K562 (cell line): ENCODE measurements around the gene USP49. TPM values are rescaled to one million over a fixed set of nuclear protein-coding genes. Genes with fewer than 3 reads are reported as not detected.

Experiments used
- ATAC-seq: fragments of 200-7000 bp; cut with Tn5 transposase; 3 replicates; pipeline ENCODE4 v1.9.1; 2020; ENCODE audit warnings: moderate library complexity
- BruUV-seq: library from RNA; stranded (reverse); fragments of 400-500 nt; replicated peaks from 2 replicates; lab custom pipeline; 2021; lab: Mats Ljungman, UMichigan
- CTCF ChIA-PET: fragments of 300-600 bp; formaldehyde crosslinking; extraction: SDS; loops from one replicate; lab custom pipeline; 2021; ENCODE audit warnings: low intra/inter-chr PET ratio; lab: Yijun Ruan, JAX
- POLR2A ChIA-PET: fragments of 300-600, 350-650 bp; sonication (Branson Sonifier 250); formaldehyde crosslinking; extraction: SDS; loops from one replicate; lab custom pipeline; 2021; ENCODE audit warnings: antibody characterized with exemption, inconsistent platforms; lab: Yijun Ruan, JAX
- DNase-seq, 4 experiments: peaks; one replicate each; pipeline versions ENCODE4 v3.0.0 to v3.0.0-alpha.2; 2011 to 2018; ENCODE audit warnings: low spot score in 3 of 4, mixed read lengths in 3 of 4; ENCODE audit errors: extremely low read depth in 1 of 4
- FAIRE-seq: peaks from 2 replicates; lab custom pipeline; 2011; peaks lifted over from hg19 to GRCh38; lab: Jason Lieb, UNC
- H2AFZ ChIP-seq: 2 replicates; pipeline ENCODE4 v1.6.0; 2011; ENCODE audit warnings: low read depth, low read length, control low read depth, inconsistent platforms
- H3K27ac ChIP-seq: fragments of 200-600 bp; 3 replicates; pipeline ENCODE4 v1.8.0; 2011; ENCODE audit warnings: low read depth, mild to moderate bottlenecking, control low read depth, inconsistent platforms, low read length, moderate library complexity, mixed read lengths; ENCODE audit errors: extremely low read depth
- H3K27me3 ChIP-seq, 2 experiments: fragments of 300-600 bp in 1 of 2; 2 replicates in 1 of 2; 3 replicates in 1 of 2; pipeline versions ENCODE4 v1.6.0 to v1.8.0; 2011; ENCODE audit warnings: inconsistent platforms in 2 of 2, low read length in 2 of 2, mild to moderate bottlenecking in 1 of 2, mixed read lengths in 1 of 2, moderate library complexity in 1 of 2; ENCODE audit not compliant: control insufficient read depth in 2 of 2, insufficient read depth in 2 of 2
- H3K36me3 ChIP-seq: fragments of 300-600 bp; 3 replicates; pipeline ENCODE4 v1.8.0; 2011; ENCODE audit warnings: mild to moderate bottlenecking, low read length, inconsistent platforms; ENCODE audit not compliant: control insufficient read depth, insufficient read depth
- H3K4me1 ChIP-seq, 2 experiments: fragments of 200-600 bp in 1 of 2; replicated peaks in 1 of 2; 2 replicates in 1 of 2; 3 replicates in 1 of 2; pipeline versions ENCODE4 v1.5.1 to v1.8.0; 2011; ENCODE audit warnings: inconsistent platforms in 2 of 2, low read length in 2 of 2, mild to moderate bottlenecking in 1 of 2, mixed read lengths in 1 of 2, moderate library complexity in 1 of 2; ENCODE audit not compliant: control insufficient read depth in 2 of 2, insufficient read depth in 2 of 2
- H3K4me2 ChIP-seq: 2 replicates; pipeline ENCODE4 v1.6.1; 2011; ENCODE audit warnings: low read length, control low read depth, inconsistent platforms, mixed read lengths; ENCODE audit not compliant: insufficient read depth
- H3K4me3 ChIP-seq: fragments of 200-600 bp; sonication (generic), shearing (Covaris generic); 2 replicates; pipeline ENCODE4 v1.5.1; 2016; ENCODE audit warnings: control low read depth, inconsistent platforms
- H3K79me2 ChIP-seq: fragments of 200-600 bp; 3 replicates; pipeline ENCODE4 v1.8.0; 2011; ENCODE audit warnings: low read length, inconsistent platforms; ENCODE audit not compliant: control insufficient read depth, insufficient read depth
- H3K9ac ChIP-seq, 2 experiments: 2 replicates each; pipeline versions ENCODE4 v1.6.0 to v1.6.1; 2011; ENCODE audit warnings: low read depth in 2 of 2, low read length in 2 of 2, control low read depth in 1 of 2, inconsistent platforms in 1 of 2, mild to moderate bottlenecking in 1 of 2, mixed read lengths in 1 of 2; ENCODE audit not compliant: insufficient read depth in 1 of 2
- H3K9me1 ChIP-seq: one replicate; pipeline ENCODE4 v1.6.0; 2011; ENCODE audit warnings: inconsistent platforms, mild to moderate bottlenecking, low read length, moderate library complexity; ENCODE audit not compliant: control insufficient read depth, insufficient read depth
- H3K9me3 ChIP-seq: replicated peaks from 2 replicates; pipeline ENCODE4 v1.5.1; 2011; ENCODE audit warnings: low read depth, low read length, inconsistent platforms; ENCODE audit not compliant: control insufficient read depth, insufficient read depth
- H4K20me1 ChIP-seq: replicated peaks from 2 replicates; pipeline ENCODE4 v1.6.1; 2011; ENCODE audit warnings: low read length, inconsistent platforms, mixed read lengths; ENCODE audit not compliant: control insufficient read depth, insufficient read depth
- KDM2B ChIP-seq: fragments of 250-450 bp; sonication (Bioruptor Pico); IDR thresholded peaks from 2 replicates; pipeline ENCODE4 v1.8.0; 2021; ENCODE audit warnings: mild to moderate bottlenecking, moderate library complexity
- MECOM ChIP-seq: fragments of 250-450 bp; sonication (Bioruptor Pico); IDR thresholded peaks from 2 replicates; pipeline ENCODE4 v1.8.0; 2022; ENCODE audit warnings: inconsistent platforms
- NCOA6 ChIP-seq: fragments of 450-650 bp; IDR thresholded peaks from 2 replicates; pipeline ENCODE4 v1.6.1; 2017; ENCODE audit warnings: mild to moderate bottlenecking
- SMARCC2 ChIP-seq: fragments of 450-650 bp; IDR thresholded peaks from 2 replicates; pipeline ENCODE4 v1.6.1; 2017; ENCODE audit warnings: antibody characterized with exemption, moderate library complexity, mild to moderate bottlenecking, low read depth
- ZFP1 ChIP-seq: fragments of 450-650 bp; formaldehyde crosslinking; IDR thresholded peaks from 2 replicates; pipeline ENCODE4 v1.4.0; 2020; ENCODE audit warnings: mild to moderate bottlenecking, mixed read lengths
- ZKSCAN8 ChIP-seq: fragments of 200-800 bp; sonication (Bioruptor generic); IDR thresholded peaks from 2 replicates; pipeline ENCODE4 v1.6.1; 2016; ENCODE audit warnings: missing genetic modification characterization, missing compliant biosample characterization
- ZNF253 ChIP-seq: fragments of 250-450 bp; sonication (Bioruptor Pico); conservative IDR thresholded peaks from 2 replicates; pipeline ENCODE4 v1.6.1; 2021; ENCODE audit warnings: mild to moderate bottlenecking
- ZNF324 ChIP-seq: fragments of 250-450 bp; sonication (Bioruptor Pico); IDR thresholded peaks from 2 replicates; pipeline ENCODE4 v1.4.0; 2020; ENCODE audit warnings: mild to moderate bottlenecking
- WGBS: fragments of 100-300 bp; shearing (Covaris generic); methylation state at CpG from one replicate; pipeline ENCODE4 v1.1.6; 2016; ENCODE audit warnings: low coverage, mixed read lengths; ENCODE audit not compliant: insufficient coverage; ENCODE audit errors: missing lambda C conversion rate; 5-methylcytosine and 5-hydroxymethylcytosine counted together
- in situ Hi-C: fragments of 300-500 bp; cut with MboI; formaldehyde crosslinking; loops from 4 replicates; pipeline ENCODE4 v1.15.0; 2018; ENCODE audit warnings: inconsistent platforms, mixed read lengths
- intact Hi-C: fragments of 100-400 bp; cut with micrococcal nuclease; formaldehyde crosslinking; loops from 2 replicates; pipeline ENCODE4 v1.14.2; 2022
- polyA plus RNA-seq, 8 experiments: library from polyadenylated mRNA; depleted of rRNA in 4 of 8; stranded (reverse) in 5 of 8; unstranded in 3 of 8; fragments of >200 nt; fragmentation: Nextera tagmentation in 2 of 8; fragmentation: Illumina TruSeq in 1 of 8; extraction: Ambion mirVana in 2 of 8; extraction: Trizol in 1 of 8; gene quantifications; 2 replicates each; pipeline versions ENCODE4 v1.2.1 to v1.2.3, GENCODE V29; 2011 to 2014; ENCODE audit warnings: inconsistent platforms in 1 of 8, missing spikeins in 1 of 8
- total RNA-seq, 7 experiments: library from RNA; depleted of rRNA in 6 of 7; stranded (reverse); fragments of >200 nt in 6 of 7; fragmentation: Illumina TruSeq in 2 of 7; extraction: Trizol in 2 of 7; gene quantifications; 2 replicates each; pipeline versions ENCODE4 v1.2.1 to v1.2.3, GENCODE V29; 2011 to 2021; ENCODE audit warnings: low replicate concordance in 1 of 7
- TF ChIP-seq, protein P1 (sequence below): sonication (generic); formaldehyde crosslinking; IDR thresholded peaks from 2 replicates; pipeline ENCODE4 v1.8.0; 2023; ENCODE audit warnings: missing genetic modification reagents, mild to moderate bottlenecking, borderline replicate concordance
- TF ChIP-seq, protein P2 (sequence below): fragments of 250-450 bp; sonication (Bioruptor Pico); IDR thresholded peaks from 2 replicates; pipeline ENCODE4 v1.4.0; 2020; ENCODE audit warnings: mild to moderate bottlenecking, moderate library complexity, borderline replicate concordance
- TF ChIP-seq, protein P3 (sequence below): IDR thresholded peaks from 2 replicates; pipeline ENCODE4 v1.6.1; 2011; ENCODE audit not compliant: insufficient read length; ENCODE audit errors: extremely low read depth

USP49 gene
- total and polyA plus RNA-seq, 9 of the 15 experiments (the other 6 are each of a cell fraction or from before 2014, with no cell fraction given): 1.0 to 9.9 (median 6.5) TPM

DNA sequence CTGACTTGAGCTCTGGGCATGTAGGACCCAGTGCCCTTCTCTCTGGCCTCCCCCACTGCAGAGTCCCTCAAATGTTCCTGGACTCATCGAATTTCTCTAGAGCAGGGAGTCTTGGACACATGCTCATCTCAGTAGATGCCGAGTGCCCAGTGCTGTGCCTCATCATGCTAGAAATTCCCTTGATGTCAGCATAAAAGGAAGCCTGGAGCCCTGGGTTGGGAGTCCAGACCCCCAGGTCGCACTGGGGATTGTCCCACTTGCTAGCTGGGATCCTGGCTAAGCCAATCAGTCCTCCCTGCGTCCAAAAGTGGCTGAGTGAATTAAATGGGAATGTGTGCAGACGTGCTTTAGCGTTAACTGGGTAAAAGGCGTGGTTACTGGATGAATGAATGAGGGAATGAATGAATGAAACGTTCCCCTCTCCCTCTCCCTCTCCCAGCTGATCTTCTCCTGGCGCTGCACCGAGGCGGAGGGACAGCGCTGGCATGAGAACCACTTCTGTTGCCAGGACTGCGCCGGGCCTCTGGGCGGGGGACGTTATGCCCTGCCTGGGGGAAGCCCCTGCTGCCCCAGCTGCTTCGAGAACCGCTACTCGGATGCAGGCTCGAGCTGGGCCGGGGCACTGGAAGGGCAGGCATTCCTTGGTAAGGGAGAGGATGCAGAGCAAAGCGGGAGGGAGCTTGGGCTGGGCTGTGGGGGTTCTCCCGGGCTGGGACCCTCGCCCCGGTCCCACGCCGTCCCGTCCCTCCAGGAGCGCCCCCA is 109.3 kb downstream of the USP49 start:
- no TSS peak for BruUV-seq
- H4K20me1 ChIP-seq: peaks cover 5% of the 10 kb centered on the region; the same call in 1 of the 2 replicates
- intact Hi-C loops: loop anchor here (2.0 to 5.0 kb wide), 2 partner anchors 61 to 151 kb away; no protein-coding TSS in a partner anchor
- POLR2A ChIA-PET: interaction anchor here (0.6 to 7.1 kb wide), 18 partner anchors 14 to 1094 kb away, joined by 3 to 37 read pairs (median 4); partner anchors contain the start of genes BYSL, MED20, RPL7L1 and TAF8
- H3K9me3 ChIP-seq: no peaks in the 10 kb centered on the region
- peak overlapping the region; percentile 82 for H3K4me2 ChIP-seq
- peak overlapping the region; percentile 30 to 96; a peak in 3 of 4 replicates for H3K9ac ChIP-seq
- H3K27me3 ChIP-seq: no peaks in the 10 kb centered on the region
- peaks cover 37 to 39% of the 10 kb centered on the region in 2 experiments for H3K4me1 ChIP-seq
- no peaks in the 10 kb centered on the region for H3K9me1 ChIP-seq
- H3K27ac ChIP-seq: no peak overlapping the region; the same call in 2 of the 3 replicates
- no peak for DNase-seq
- peaks cover 48% of the 10 kb centered on the region for H3K79me2 ChIP-seq
- CTCF ChIA-PET: interaction anchor here (0.6 to 3.0 kb wide), 6 partner anchors 51 to 444 kb away, joined by 3 to 17 read pairs (median 4); partner anchors contain the start of genes MED20 and TFEB
- H2AFZ ChIP-seq: 0 out of 2 replicates have a peak overlapping the region, but pooled peaks have one; percentile 20
- no peak for FAIRE-seq
- peak overlapping the region; percentile 87 for H3K4me3 ChIP-seq
- 28% methylated on average over 24 of the region's 29 CpGs for WGBS
- H3K36me3 ChIP-seq: peaks cover 23% of the 10 kb centered on the region
- in situ Hi-C loops: loop anchor here (5.0 to 10.0 kb wide), 3 partner anchors 121 to 439 kb away; no protein-coding TSS in a partner anchor
- ATAC-seq: peak; percentile 1
- TF ChIP-seq NCOA6: no peak
- TF ChIP-seq, protein P1, sequence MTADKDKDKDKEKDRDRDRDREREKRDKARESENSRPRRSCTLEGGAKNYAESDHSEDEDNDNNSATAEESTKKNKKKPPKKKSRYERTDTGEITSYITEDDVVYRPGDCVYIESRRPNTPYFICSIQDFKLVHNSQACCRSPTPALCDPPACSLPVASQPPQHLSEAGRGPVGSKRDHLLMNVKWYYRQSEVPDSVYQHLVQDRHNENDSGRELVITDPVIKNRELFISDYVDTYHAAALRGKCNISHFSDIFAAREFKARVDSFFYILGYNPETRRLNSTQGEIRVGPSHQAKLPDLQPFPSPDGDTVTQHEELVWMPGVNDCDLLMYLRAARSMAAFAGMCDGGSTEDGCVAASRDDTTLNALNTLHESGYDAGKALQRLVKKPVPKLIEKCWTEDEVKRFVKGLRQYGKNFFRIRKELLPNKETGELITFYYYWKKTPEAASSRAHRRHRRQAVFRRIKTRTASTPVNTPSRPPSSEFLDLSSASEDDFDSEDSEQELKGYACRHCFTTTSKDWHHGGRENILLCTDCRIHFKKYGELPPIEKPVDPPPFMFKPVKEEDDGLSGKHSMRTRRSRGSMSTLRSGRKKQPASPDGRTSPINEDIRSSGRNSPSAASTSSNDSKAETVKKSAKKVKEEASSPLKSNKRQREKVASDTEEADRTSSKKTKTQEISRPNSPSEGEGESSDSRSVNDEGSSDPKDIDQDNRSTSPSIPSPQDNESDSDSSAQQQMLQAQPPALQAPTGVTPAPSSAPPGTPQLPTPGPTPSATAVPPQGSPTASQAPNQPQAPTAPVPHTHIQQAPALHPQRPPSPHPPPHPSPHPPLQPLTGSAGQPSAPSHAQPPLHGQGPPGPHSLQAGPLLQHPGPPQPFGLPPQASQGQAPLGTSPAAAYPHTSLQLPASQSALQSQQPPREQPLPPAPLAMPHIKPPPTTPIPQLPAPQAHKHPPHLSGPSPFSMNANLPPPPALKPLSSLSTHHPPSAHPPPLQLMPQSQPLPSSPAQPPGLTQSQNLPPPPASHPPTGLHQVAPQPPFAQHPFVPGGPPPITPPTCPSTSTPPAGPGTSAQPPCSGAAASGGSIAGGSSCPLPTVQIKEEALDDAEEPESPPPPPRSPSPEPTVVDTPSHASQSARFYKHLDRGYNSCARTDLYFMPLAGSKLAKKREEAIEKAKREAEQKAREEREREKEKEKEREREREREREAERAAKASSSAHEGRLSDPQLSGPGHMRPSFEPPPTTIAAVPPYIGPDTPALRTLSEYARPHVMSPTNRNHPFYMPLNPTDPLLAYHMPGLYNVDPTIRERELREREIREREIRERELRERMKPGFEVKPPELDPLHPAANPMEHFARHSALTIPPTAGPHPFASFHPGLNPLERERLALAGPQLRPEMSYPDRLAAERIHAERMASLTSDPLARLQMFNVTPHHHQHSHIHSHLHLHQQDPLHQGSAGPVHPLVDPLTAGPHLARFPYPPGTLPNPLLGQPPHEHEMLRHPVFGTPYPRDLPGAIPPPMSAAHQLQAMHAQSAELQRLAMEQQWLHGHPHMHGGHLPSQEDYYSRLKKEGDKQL: 0 out of 2 replicates have a peak, but pooled peaks have one; percentile 43
- TF ChIP-seq, protein P2, sequence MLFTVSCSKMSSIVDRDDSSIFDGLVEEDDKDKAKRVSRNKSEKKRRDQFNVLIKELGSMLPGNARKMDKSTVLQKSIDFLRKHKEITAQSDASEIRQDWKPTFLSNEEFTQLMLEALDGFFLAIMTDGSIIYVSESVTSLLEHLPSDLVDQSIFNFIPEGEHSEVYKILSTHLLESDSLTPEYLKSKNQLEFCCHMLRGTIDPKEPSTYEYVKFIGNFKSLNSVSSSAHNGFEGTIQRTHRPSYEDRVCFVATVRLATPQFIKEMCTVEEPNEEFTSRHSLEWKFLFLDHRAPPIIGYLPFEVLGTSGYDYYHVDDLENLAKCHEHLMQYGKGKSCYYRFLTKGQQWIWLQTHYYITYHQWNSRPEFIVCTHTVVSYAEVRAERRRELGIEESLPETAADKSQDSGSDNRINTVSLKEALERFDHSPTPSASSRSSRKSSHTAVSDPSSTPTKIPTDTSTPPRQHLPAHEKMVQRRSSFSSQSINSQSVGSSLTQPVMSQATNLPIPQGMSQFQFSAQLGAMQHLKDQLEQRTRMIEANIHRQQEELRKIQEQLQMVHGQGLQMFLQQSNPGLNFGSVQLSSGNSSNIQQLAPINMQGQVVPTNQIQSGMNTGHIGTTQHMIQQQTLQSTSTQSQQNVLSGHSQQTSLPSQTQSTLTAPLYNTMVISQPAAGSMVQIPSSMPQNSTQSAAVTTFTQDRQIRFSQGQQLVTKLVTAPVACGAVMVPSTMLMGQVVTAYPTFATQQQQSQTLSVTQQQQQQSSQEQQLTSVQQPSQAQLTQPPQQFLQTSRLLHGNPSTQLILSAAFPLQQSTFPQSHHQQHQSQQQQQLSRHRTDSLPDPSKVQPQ: no peak
- TF ChIP-seq KDM2B: peak; percentile 46; the same call in 1 of the 2 replicates
- no peak for TF ChIP-seq SMARCC2
- TF ChIP-seq, protein P3, sequence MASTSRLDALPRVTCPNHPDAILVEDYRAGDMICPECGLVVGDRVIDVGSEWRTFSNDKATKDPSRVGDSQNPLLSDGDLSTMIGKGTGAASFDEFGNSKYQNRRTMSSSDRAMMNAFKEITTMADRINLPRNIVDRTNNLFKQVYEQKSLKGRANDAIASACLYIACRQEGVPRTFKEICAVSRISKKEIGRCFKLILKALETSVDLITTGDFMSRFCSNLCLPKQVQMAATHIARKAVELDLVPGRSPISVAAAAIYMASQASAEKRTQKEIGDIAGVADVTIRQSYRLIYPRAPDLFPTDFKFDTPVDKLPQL: no peak
- TF ChIP-seq ZFP1 (CRISPR knock-in tag): no peak
- TF ChIP-seq ZNF253: no peak
- no peak for TF ChIP-seq MECOM
- TF ChIP-seq ZNF324: no peak
- TF ChIP-seq ZKSCAN8 (CRISPR knock-in tag): no peak
